Activated CD4-positive, alpha-beta T cell treated with anti-CD3 and anti-CD28 coated beads, Interleukin-2, amount 10 ng/mL, durations not matched to agents 7 days and 5 days (primary cell): Measurements from ENCODE around the gene OPCML. TPM values are rescaled to one million over a fixed set of nuclear protein-coding genes. Genes with fewer than 3 reads are reported as not detected.

Experiments
- CTCF ChIA-PET: fragments of 350-600 bp; sonication (Branson Sonifier 250); formaldehyde crosslinking; loops from one replicate; lab custom pipeline; 2021; ENCODE audit warnings: antibody characterized with exemption; lab: Charles Lee
- POLR2A ChIA-PET: fragments of 350-600 bp; sonication (Branson Sonifier 250); formaldehyde crosslinking; loops from one replicate; lab custom pipeline; 2021; ENCODE audit warnings: antibody characterized with exemption; lab: Charles Lee
- DNase-seq: peaks from one replicate; pipeline ENCODE4 v3.0.0-alpha.2; 2020
- H3K27ac Mint-ChIP-seq: one replicate; pipeline ENCODE4 v1.8.0; 2021; ENCODE audit warnings: mild to moderate bottlenecking, moderate library complexity, mixed read lengths
- H3K27me3 Mint-ChIP-seq: one replicate; pipeline ENCODE4 v1.8.0; 2021; ENCODE audit warnings: mixed read lengths
- H3K36me3 Mint-ChIP-seq: one replicate; pipeline ENCODE4 v1.8.0; 2021; ENCODE audit warnings: low read depth, mixed read lengths
- H3K4me1 Mint-ChIP-seq: one replicate; pipeline ENCODE4 v1.8.0; 2021; ENCODE audit warnings: mixed read lengths
- H3K4me3 Mint-ChIP-seq: one replicate; pipeline ENCODE4 v1.8.0; 2021; ENCODE audit warnings: mild to moderate bottlenecking, moderate library complexity, mixed read lengths
- H3K9me3 Mint-ChIP-seq: one replicate; pipeline ENCODE4 v1.8.0; 2021; ENCODE audit warnings: mixed read lengths
- total RNA-seq, 2 experiments: library from RNA; stranded (reverse); gene quantifications; one replicate each; pipeline ENCODE4 v1.2.3, GENCODE V29; 2021

Gene OPCML
- total RNA-seq, 2 experiments from 2014 or later, result not detected

- H3K9me3 Mint-ChIP-seq, result no peaks in the 10 kb centered on the region
- no peak for DNase-seq
- peaks cover 35% of the 10 kb centered on the region for H3K27me3 Mint-ChIP-seq
- POLR2A ChIA-PET, result no interaction called here
- CTCF ChIA-PET, result interaction anchor here (1.1 kb wide), 1 partner anchor 13 kb away, joined by 3 read pairs; no protein-coding TSS in a partner anchor
- no peak overlapping the region for H3K27ac Mint-ChIP-seq
- H3K4me3 Mint-ChIP-seq, result no peak overlapping the region
- no peaks in the 10 kb centered on the region for H3K4me1 Mint-ChIP-seq
- H3K36me3 Mint-ChIP-seq, result no peaks in the 10 kb centered on the region
Measured at GRCh38 chr11:133529807-133530500, 2.3 kb downstream of the OPCML start.

GRCh38 chr11:133526790-133527189 lies 5.5 kb downstream of the OPCML start:
- POLR2A ChIA-PET, result no interaction called here
- no peak for DNase-seq
- Mint-ChIP-seq H3K36me3 (no peaks in the 10 kb centered on the region), H3K4me1 (no peaks in the 10 kb centered on the region), H3K9me3 (no peaks in the 10 kb centered on the region), H3K4me3 (no peak overlapping the region), H3K27ac (no peak overlapping the region), H3K27me3 (peaks cover 23% of the 10 kb centered on the region)
- CTCF ChIA-PET, result no interaction called here

GRCh38 chr11:133525976-133526375 lies 6.3 kb downstream of the OPCML start:
- H3K9me3 Mint-ChIP-seq, result no peaks in the 10 kb centered on the region
- peaks cover 15% of the 10 kb centered on the region for H3K27me3 Mint-ChIP-seq
- POLR2A ChIA-PET, result no interaction called here
- no peaks in the 10 kb centered on the region for H3K4me1 Mint-ChIP-seq
- no peak for DNase-seq
- CTCF ChIA-PET, result no interaction called here
- no peak overlapping the region for H3K4me3 Mint-ChIP-seq
- no peaks in the 10 kb centered on the region for H3K36me3 Mint-ChIP-seq
- no peak overlapping the region for H3K27ac Mint-ChIP-seq

DNA sequence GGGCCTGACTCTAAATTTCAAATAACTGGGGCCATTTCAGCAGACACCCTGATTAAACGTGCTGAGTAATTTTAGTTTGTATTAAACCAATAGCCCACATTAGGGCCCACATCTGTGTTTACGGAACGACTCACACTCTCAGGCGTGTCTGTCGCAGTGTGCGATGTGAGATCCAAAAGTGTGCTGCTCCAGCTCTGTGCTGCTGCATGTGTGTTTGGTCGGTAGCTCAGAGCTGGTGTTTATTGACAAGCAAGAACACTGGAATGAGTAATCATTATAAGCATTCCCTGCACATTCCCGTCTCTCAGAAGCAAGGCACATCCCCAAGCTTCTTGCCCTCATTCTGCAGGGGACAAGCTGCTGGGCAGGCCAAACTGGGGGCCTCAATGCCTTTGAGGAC lies 7.8 kb downstream of the OPCML start:
- Mint-ChIP-seq H3K4me3 (no peak overlapping the region), H3K27me3 (peaks cover 4% of the 10 kb centered on the region)

GRCh38 chr11:133522344-133522743 lies 10.0 kb downstream of the OPCML start:
- Mint-ChIP-seq H3K27me3 (no peaks in the 10 kb centered on the region), H3K4me3 (no peak overlapping the region), H3K9me3 (no peaks in the 10 kb centered on the region), H3K27ac (no peak overlapping the region), H3K36me3 (no peaks in the 10 kb centered on the region), H3K4me1 (no peaks in the 10 kb centered on the region)
- POLR2A ChIA-PET, result no interaction called here
- no peak for DNase-seq
- CTCF ChIA-PET, result interaction anchor here (1.7 kb wide), 1 partner anchor 14 kb away, joined by 4 read pairs; no protein-coding TSS in a partner anchor

More for the DNA sequence above, 7.8 kb downstream of the OPCML start:
- ChIA-PET POLR2A (no interaction called here), CTCF (no interaction called here)
- no peak overlapping the region for H3K27ac Mint-ChIP-seq
- no peaks in the 10 kb centered on the region for H3K4me1 Mint-ChIP-seq
- H3K36me3 Mint-ChIP-seq, result no peaks in the 10 kb centered on the region
- H3K9me3 Mint-ChIP-seq, result no peaks in the 10 kb centered on the region
- DNase-seq, result no peak

GRCh38 chr11:133521502-133521901 lies 10.8 kb downstream of the OPCML start:
- H3K27ac Mint-ChIP-seq, result no peak overlapping the region
- H3K27me3 Mint-ChIP-seq, result no peaks in the 10 kb centered on the region
- H3K4me1 Mint-ChIP-seq, result no peaks in the 10 kb centered on the region

GRCh38 chr11:133520707-133521106 lies 11.6 kb downstream of the OPCML start:
- Mint-ChIP-seq H3K27me3 (no peaks in the 10 kb centered on the region), H3K4me3 (no peak overlapping the region), H3K4me1 (no peaks in the 10 kb centered on the region), H3K36me3 (no peaks in the 10 kb centered on the region), H3K27ac (no peak overlapping the region), H3K9me3 (no peaks in the 10 kb centered on the region)
- ChIA-PET CTCF (interaction anchor here (1.7 kb wide), 1 partner anchor 13 kb away, joined by 4 read pairs; no protein-coding TSS in a partner anchor), POLR2A (no interaction called here)
- no peak for DNase-seq

More at GRCh38 chr11:133521502-133521901, 10.8 kb downstream of the OPCML start:
- no peak overlapping the region for H3K4me3 Mint-ChIP-seq
- POLR2A ChIA-PET, result no interaction called here
- CTCF ChIA-PET, result interaction anchor here (1.7 kb wide), 1 partner anchor 14 kb away, joined by 4 read pairs; no protein-coding TSS in a partner anchor
- no peaks in the 10 kb centered on the region for H3K9me3 Mint-ChIP-seq
- no peak for DNase-seq
- H3K36me3 Mint-ChIP-seq, result no peaks in the 10 kb centered on the region

GRCh38 chr11:133519560-133519959 lies 12.7 kb downstream of the OPCML start:
- ChIA-PET CTCF (no interaction called here), POLR2A (no interaction called here)
- no peaks in the 10 kb centered on the region for H3K27me3 Mint-ChIP-seq
- H3K27ac Mint-ChIP-seq, result no peak overlapping the region
- no peaks in the 10 kb centered on the region for H3K9me3 Mint-ChIP-seq
- H3K4me3 Mint-ChIP-seq, result no peak overlapping the region
- no peaks in the 10 kb centered on the region for H3K4me1 Mint-ChIP-seq
- no peaks in the 10 kb centered on the region for H3K36me3 Mint-ChIP-seq
- no peak for DNase-seq

DNA sequence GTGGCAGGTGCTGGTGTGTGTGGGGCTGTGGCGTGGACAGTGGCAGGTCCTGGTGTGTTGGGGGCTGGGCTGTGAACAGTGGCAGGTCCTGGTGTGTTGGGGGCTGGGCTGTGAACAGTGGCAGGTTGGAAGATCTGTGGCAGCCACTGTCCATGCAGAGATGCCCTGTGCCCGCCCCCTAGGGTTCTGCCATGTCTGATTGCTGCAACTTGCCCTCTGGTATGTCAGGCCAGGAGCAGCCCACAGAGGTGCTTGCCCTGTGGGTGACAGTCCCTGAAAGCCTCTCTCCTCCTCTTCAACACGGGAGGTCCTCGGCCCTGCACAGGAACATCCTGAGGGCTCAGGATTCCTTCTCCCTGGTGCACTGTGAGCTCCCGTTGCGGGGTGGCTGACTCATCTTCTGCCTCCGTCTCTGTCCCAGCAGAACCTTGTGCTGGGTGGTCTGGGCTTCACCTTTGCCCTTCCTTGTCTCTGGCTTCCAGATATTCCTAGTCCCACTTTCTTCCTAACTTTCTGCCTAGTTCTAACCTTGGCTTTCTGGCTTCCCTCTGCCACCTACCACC lies 13.5 kb downstream of the OPCML start:
- Mint-ChIP-seq H3K4me1 (no peaks in the 10 kb centered on the region), H3K4me3 (no peak overlapping the region), H3K27me3 (no peaks in the 10 kb centered on the region), H3K9me3 (no peaks in the 10 kb centered on the region), H3K27ac (no peak overlapping the region), H3K36me3 (no peaks in the 10 kb centered on the region)
- ChIA-PET POLR2A (no interaction called here), CTCF (no interaction called here)
- DNase-seq, result no peak

GRCh38 chr11:133516845-133517244 lies 15.5 kb downstream of the OPCML start:
- H3K36me3 Mint-ChIP-seq, result no peaks in the 10 kb centered on the region
- DNase-seq, result no peak
- H3K27me3 Mint-ChIP-seq, result no peaks in the 10 kb centered on the region
- no peak overlapping the region for H3K4me3 Mint-ChIP-seq
- no peak overlapping the region for H3K27ac Mint-ChIP-seq
- no peaks in the 10 kb centered on the region for H3K9me3 Mint-ChIP-seq
- H3K4me1 Mint-ChIP-seq, result no peaks in the 10 kb centered on the region
- ChIA-PET CTCF (no interaction called here), POLR2A (no interaction called here)

DNA sequence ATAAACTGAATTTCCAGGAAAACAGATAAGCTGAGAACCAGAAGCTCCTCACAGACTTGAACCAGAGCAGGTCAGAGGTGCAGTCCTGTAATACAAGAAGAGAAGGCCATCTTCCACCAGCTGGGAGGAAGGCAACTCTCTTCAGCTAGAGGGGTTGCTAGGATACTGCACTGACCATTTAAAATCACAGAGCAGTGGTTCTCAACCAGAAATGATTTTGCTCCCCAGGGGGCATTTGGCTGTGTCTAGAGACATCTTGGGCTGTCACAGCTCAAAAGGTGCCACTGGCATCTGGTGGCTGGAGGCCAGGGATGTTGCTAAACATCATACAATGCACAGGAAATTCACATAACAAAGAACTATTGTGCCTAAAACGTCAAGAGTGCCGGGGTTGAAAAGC lies 17.2 kb downstream of the OPCML start:
- H3K36me3 Mint-ChIP-seq, result no peaks in the 10 kb centered on the region
- H3K4me3 Mint-ChIP-seq, result no peak overlapping the region
- ChIA-PET POLR2A (no interaction called here), CTCF (interaction anchor here (0.7 kb wide), 1 partner anchor 12 kb away, joined by 3 read pairs; no protein-coding TSS in a partner anchor)
- no peak overlapping the region for H3K27ac Mint-ChIP-seq
- H3K27me3 Mint-ChIP-seq, result no peaks in the 10 kb centered on the region
- no peaks in the 10 kb centered on the region for H3K9me3 Mint-ChIP-seq
- no peak for DNase-seq
- H3K4me1 Mint-ChIP-seq, result no peaks in the 10 kb centered on the region

DNA sequence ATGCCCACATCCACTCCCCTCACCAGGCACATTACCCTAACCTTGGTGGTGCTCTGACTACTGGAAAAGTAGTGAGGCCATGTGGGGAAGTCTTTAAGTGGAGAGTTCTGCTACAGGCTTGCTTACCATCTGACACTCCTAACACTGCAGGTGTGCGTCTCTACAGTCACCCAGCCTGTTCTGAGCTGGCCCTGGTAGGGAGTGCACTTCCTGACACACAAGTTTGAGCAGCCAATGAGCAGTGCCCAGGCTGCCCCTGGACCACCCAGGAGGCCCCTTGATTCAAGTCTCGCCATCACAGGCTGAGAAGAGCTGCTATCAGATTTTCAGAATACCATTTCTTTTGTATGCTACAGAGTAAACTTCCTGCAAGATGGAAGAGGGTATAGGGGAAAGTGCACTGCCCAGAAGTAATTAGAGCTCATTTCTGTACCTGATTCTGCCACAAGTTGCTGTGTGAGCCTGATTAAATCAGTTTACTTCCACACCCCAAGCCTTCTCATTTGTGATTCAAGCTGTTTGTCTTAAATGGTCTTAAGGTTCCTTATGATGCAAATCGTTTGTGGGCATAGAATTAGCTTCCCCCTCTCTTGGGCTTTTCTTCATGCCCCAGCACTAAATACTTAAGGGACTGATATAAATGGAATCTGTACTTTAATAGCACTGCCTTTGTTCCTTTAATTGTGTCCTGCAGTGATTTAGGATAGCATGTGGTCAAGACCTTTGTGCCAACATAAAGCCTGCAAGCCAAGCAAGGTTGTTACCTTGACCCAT lies 22.2 kb downstream of the OPCML start:
- ChIA-PET CTCF (no interaction called here), POLR2A (no interaction called here)
- Mint-ChIP-seq H3K4me3 (no peak overlapping the region), H3K27me3 (no peaks in the 10 kb centered on the region), H3K4me1 (no peaks in the 10 kb centered on the region), H3K36me3 (no peaks in the 10 kb centered on the region), H3K9me3 (no peaks in the 10 kb centered on the region), H3K27ac (no peak overlapping the region)
- DNase-seq, result no peak

- H3K9me3 Mint-ChIP-seq, result no peaks in the 10 kb centered on the region
- no peak overlapping the region for H3K27ac Mint-ChIP-seq
- H3K4me3 Mint-ChIP-seq, result no peak overlapping the region
- ChIA-PET POLR2A (no interaction called here), CTCF (interaction anchor here (1.2 kb wide), 1 partner anchor 13 kb away, joined by 4 read pairs; no protein-coding TSS in a partner anchor)
- H3K4me1 Mint-ChIP-seq, result no peaks in the 10 kb centered on the region
- DNase-seq, result no peak
- no peaks in the 10 kb centered on the region for H3K27me3 Mint-ChIP-seq
- H3K36me3 Mint-ChIP-seq, result no peaks in the 10 kb centered on the region
Measured at GRCh38 chr11:133508468-133508867, 23.8 kb downstream of the OPCML start.
